ENCODE measurements around the gene NLRC5.
"Not testable (repeated sequence)": the region's sequence is repeated elsewhere in the genome, so short reads cannot be mapped to it uniquely, and the experiment has no call there.

NLRC5 gene

GRCh38 chr16:57106767-57107166 lies 117.4 kb downstream of the NLRC5 start:
- no peak for DNase-seq

GRCh38 chr16:57107321-57107922 lies 118.1 kb downstream of the NLRC5 start:
- DNase-seq: no peak

- no peak for DNase-seq
These were observed 119.1 kb downstream of the NLRC5 start for GRCh38 chr16:57108432-57108831.

- not testable (repeated sequence) for DNase-seq
These were observed 120.1 kb downstream of the NLRC5 start for GRCh38 chr16:57109259-57110105.

GRCh38 chr16:57110937-57111336 lies 121.6 kb downstream of the NLRC5 start:
- no peak for DNase-seq

- no peak for DNase-seq
These were observed 122.1 kb downstream of the NLRC5 start for GRCh38 chr16:57111420-57111819.

GRCh38 chr16:57112403-57113041 lies 123.2 kb downstream of the NLRC5 start:
- no peak for DNase-seq

- DNase-seq: no peak
These were observed 123.7 kb downstream of the NLRC5 start for GRCh38 chr16:57113042-57113453.

- no peak for DNase-seq
These were observed 124.3 kb downstream of the NLRC5 start for GRCh38 chr16:57113664-57114063.

GRCh38 chr16:57115168-57115513 lies 125.8 kb downstream of the NLRC5 start:
- DNase-seq: no peak

GRCh38 chr16:57115514-57116182 lies 126.3 kb downstream of the NLRC5 start:
- DNase-seq: no peak

GRCh38 chr16:57118461-57119084 lies 129.2 kb downstream of the NLRC5 start:
- DNase-seq: no peak

- DNase-seq: no peak
These were observed 134.0 kb downstream of the NLRC5 start for GRCh38 chr16:57123216-57123973.

GRCh38 chr16:57123974-57124674 lies 134.8 kb downstream of the NLRC5 start:
- no peak for DNase-seq

GRCh38 chr16:57125376-57125775 lies 136.0 kb downstream of the NLRC5 start:
- no peak for DNase-seq

GRCh38 chr16:57125969-57126368 lies 136.6 kb downstream of the NLRC5 start:
- DNase-seq: no peak

- no peak for DNase-seq
These were observed 137.1 kb downstream of the NLRC5 start for GRCh38 chr16:57126411-57126810.

GRCh38 chr16:57127037-57127763 lies 137.8 kb downstream of the NLRC5 start:
- no peak for DNase-seq

- no peak for DNase-seq
These were observed 138.5 kb downstream of the NLRC5 start for GRCh38 chr16:57127836-57128235.

GRCh38 chr16:57128771-57129389 lies 139.5 kb downstream of the NLRC5 start:
- peak; percentile 47 for DNase-seq

Measured in CD4-positive, alpha-beta T cell treated with Interleukin-15 for 1 hour (primary cell).